Stimulated activated CD8-positive, alpha-beta memory T cell treated with anti-CD3 and anti-CD28 coated beads, Interleukin-7, amount 100 ng/mL, for 24 hours (primary cell): ENCODE results near the gene ANKRD35.
"Not testable (repeated sequence)": the region's sequence is repeated elsewhere in the genome, so short reads cannot be mapped to it uniquely, and the experiment has no call there.

Experiments used
- DNase-seq: peaks from one replicate; pipeline ENCODE4 v3.0.0-alpha.2; 2020; ENCODE audit warnings: low read depth

The ANKRD35 gene

DNA sequence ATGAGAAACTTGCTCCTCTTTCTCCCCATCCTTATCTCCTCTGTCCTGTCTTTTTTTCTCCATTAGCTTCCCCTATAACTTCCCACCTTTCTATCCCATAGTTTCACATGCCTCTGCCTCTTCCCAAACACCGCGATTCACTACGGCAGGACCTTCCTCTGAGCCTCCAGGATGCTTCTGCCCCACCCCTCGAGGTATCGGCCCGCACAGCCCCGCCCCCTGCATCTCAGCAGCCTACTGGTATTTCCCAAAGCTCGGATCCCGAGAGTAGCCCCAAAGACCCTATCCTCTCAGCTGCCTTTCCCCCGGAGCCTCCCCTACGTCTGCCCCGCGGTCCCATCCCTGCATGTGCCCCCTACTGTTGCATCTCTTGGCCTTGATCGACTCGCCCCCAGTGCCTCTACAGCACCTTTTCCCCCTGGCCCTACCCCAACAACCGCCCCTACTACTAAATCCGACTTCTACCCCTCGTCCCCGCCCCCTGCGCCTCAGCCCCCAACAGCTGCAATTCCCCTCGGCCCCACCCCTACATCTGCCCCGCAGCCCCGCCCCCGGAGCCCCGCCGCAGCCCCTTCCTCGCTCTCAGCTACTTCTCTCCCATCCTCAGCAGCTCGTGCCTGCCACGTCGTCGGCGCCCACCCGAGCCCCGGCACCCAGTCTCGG is 27.3 kb downstream of the ANKRD35 start:
- peak; percentile 31 for DNase-seq

GRCh38 chr1:145857170-145857569 is 28.5 kb downstream of the ANKRD35 start:
- no peak for DNase-seq

DNA sequence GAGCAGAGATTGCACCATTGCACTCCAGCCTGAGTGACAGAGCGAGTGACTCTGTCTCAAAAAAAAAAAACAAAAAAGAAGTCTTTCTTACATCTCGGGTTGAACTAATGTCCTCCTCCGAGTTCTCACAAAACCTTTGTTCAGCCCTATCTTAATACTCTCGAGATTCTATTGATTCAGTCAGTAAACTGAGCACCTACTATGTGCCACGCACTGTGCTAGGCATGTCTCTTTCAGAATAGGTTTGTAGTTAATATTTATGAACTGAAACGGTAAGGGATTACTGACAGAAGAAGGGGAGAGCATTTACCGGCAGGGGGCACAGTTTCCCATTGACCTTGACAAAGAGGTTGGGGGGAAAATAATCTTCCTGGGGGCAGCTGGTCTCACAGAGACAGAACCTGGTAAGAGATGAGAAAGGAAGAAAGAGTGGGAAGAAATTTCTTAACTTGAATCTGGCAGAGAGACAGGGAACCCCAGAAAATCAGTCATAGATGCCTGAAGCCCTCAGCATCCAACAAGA is 30.2 kb downstream of the ANKRD35 start:
- DNase-seq, result no peak

DNA sequence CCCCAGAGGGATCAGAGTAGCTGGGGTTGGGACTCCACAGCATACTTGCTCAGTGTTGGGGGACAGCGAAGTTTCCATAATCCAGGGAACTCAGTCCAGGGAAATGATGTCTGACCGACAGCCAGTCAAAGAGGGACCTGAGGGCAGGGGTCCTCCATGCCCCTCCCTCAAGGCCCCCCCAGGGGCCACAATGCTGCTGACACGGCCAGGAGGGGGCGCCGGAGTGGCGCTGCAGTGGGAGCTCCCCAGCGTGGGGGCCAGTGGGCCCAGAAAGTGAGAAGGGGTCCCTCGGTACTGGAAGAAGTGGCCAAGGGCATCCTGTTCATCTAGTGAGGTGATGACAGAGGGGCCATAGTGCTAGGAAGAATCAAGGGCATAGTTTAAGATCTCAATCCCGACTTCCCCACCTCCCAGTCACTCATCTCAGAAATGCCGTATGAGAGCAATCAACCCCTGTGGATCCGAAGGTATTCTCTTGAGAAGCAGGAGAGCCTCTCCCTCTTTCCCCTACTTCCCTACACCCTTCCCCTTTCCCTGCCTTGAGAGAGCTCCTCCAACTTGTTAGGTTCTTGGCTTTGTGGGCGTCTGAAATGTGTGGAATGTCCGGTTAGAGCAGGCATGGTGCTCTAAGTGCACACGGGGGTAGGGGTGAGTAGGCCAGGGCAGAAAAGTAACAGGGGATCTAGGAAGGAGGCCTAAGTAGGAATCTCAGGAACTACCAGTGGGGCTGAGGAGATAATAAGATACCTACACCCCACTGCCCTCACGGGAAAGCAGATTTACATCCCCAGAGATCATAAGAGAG is 36.1 kb downstream of the ANKRD35 start:
- no peak for DNase-seq

DNA sequence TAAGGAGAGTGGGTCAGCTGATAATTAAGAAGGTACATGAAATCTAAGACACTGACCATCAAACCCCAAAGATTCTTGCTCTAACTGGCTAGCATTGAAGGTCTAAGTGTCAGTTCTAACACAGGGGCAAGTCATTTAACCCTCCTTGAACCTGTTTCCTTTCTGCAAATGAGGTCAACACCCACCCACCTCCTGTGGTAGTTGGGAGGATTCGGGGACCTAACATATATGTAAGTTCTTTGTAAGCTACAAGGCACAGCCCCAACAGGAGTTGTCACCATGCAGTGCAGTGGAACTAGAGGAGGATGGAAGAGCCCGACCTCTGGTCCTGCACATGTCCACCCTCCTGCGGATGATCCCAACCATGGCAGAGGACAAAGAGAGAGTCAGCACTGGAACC is 37.8 kb downstream of the ANKRD35 start:
- DNase-seq, result no peak

DNA sequence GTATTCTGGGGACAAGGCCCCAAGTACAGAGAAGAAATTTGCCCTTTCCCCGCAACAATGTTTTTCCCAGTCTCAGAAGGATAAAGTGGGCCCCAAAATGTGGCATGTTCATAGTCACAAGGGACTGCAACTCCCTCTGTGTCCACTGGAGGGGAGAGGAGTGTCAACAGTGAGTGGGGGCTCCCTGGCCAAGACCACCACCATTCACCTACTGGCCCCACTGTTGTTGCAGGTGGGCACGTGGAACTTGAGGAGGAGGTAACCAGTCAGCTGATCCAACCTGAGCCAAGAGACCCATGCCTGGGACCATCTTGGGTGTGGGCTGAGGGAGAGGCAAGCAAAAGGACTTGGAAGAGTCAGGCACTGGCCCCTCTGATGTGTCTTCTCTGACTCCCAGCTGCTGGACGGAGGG is 39.5 kb downstream of the ANKRD35 start:
- no peak for DNase-seq

GRCh38 chr1:145845514-145846161 is 40.0 kb downstream of the ANKRD35 start, which contains the start of gene NUDT17:
Gene NUDT17, plus strand, starts transcription at chr1:145845630. Its CDS starts 11 bp downstream, at chr1:145845641.
- peak; percentile 54 for DNase-seq

DNA sequence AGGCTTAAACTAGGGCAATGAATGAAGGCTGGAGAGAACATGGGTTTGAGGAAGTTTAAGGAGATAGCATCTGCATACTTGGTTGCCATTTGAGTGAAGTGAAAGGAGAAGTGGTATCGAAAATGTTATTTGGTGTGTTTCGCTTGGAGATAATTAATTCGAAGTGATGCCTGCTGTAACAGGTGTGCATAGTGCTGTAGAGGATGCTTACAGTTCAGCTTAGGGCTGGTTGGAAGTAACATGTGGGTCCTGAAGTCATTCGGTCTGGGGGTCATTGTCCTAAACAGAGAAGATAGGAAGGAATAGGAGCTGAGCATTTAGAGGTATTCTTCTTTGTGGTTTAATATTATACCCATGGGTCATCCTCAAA is 40.5 kb downstream of the ANKRD35 start:
- no peak for DNase-seq

DNA sequence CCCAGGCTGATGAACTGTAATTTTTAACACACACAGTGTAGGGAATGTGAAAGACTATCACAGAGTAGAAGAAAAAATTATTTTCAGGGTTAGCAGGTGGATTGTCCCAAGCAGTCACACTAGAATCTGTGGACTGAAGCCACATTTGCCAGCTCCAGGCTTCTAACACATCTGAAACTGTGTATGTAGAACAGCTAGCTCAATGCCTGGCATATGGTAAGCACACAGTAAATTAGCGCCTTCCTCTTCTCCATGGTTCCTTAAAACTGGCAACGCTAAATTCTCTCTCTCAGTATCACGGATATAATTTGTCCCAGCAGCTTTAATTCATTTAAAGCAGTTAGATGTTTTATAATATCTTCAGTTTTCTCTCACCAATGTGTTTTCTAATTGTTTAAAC is 42.6 kb downstream of the ANKRD35 start:
- DNase-seq, result no peak

- no peak for DNase-seq
Measured at GRCh38 chr1:145837656-145838055, 48.0 kb downstream of the ANKRD35 start.

DNA sequence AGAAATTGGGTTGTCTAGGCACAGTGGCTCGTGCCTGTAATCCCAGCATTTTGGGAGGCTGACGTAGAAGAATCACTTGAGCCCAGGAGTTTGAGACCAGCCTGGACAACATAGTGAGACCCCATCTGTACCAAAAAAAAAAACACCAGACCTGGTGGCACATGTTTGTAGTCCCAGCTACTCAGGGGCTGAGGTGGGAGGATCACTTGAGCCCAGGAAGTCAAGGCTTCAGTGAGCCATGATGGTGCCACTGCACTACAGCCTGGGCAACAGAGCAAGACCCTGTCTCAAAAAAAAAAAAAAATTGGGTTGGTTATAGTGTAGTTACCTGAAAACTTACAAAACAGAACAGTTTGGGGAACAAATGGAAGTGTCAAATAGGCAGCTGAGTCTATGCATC is 54.9 kb downstream of the ANKRD35 start:
- DNase-seq, result not testable (repeated sequence)

DNA sequence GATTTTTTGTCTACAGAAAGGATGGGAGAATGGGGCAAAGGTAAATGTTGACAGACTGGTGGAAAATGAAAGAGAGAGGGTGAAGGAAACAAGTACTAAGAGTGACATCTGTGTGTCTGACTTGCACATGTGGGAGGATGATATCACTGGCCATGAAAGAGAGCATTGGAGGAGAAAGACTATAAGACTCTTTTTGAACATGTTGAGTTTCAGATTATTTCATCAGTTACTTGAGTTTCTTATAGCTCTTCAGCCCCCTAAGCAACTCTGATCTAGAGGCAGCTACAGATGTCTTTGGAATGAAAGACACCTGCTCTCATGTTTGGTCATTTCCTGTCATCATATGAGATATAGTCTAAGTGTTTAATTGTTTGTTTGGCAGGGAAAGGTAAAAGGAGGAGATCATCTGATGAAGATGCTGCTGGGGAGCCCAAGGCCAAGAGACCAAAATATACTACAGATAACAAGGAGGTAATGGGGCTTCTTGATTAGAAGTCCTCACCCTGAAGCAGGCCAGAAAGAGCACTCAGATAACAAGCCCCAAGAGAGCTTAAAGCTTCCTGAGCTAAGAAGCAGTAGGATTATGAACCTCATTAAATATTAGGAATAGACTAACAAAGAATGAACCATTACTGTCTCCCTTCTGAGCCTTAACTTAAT is 57.2 kb downstream of the ANKRD35 start:
- DNase-seq, result no peak

- DNase-seq, result no peak
Measured at GRCh38 chr1:145827966-145828365, 57.7 kb downstream of the ANKRD35 start.

DNA sequence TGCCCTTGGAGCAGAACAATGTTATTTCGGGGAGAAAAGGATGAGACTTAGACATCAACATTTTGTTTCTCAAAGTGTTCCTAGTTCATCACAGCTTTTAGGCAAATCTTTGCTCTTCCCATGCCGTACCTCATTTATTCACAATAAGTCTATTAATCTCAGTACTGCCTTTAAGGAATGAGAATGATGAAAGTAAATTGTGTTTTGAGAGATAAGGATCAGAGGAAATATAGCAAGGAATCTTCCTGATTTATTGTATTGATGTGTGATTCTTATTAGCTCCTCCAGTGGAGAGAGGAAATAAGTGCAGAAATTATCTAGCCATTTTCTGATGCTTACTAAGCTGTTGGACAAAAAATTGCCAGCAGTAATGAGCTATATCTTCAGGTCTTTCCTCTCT is 59.6 kb downstream of the ANKRD35 start:
- no peak for DNase-seq

- DNase-seq, result no peak
Measured at GRCh38 chr1:145824499-145824842, 61.2 kb downstream of the ANKRD35 start.

DNA sequence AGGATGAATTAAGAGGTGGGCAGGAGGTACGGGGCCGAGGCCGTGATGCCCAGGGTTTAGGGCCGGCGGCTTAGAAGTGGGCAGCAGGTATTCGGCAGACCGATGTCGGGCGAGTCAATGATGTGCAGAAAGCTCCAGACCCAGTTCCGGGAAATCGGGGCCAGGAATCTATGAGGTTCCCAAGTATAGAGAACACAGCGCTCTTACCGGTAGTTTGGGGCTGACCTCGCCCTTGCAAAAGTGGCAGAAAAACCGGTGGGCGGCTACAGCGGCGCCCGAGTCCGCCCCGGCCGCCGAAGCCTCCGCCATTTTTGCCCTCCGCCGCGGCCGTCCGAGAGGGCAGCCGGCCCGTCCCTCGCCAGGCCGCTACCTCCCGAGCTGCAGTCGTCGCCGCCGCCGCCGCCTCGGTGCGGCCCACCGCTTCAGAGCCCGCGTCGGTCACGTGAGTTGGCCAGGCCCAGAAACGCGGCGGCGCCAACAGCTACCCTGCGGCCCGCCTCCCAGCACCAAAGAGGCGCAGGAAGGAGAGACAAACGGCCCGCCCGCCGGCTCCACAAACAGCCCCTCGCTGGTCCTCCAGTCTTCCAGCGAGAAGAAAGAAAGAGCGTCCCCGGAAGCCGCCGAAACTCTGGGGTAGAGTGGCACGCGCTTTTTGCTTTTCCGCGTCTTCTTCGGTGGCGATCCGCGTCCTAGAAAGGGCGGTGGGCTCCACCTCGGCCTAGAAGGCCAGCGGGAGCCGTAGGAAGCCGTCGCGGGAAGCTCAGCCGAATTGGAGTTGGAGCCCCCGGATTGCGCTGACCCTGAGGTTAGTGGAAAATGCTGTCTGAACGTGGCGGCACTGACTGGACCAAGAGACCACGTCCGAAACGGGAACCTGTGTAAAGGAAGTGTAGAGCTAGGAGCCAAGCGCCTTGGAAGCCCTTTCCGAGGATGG is 61.8 kb downstream of the ANKRD35 start, which contains the start of the genes POLR3C and RNF115:
Gene POLR3C, plus strand, starts transcription at position 636 of the 934 bp plus-strand sequence. CDS start 1,577 bp downstream, outside the sequence.
Gene RNF115, minus strand, starts transcription at position 531 of the 934 bp plus-strand sequence. Its CDS starts 222 bp downstream, at position 309.
- peak; percentile 67 for DNase-seq

GRCh38 chr1:145822779-145823331 is 62.8 kb downstream of the ANKRD35 start:
- DNase-seq, result not testable (repeated sequence)

DNA sequence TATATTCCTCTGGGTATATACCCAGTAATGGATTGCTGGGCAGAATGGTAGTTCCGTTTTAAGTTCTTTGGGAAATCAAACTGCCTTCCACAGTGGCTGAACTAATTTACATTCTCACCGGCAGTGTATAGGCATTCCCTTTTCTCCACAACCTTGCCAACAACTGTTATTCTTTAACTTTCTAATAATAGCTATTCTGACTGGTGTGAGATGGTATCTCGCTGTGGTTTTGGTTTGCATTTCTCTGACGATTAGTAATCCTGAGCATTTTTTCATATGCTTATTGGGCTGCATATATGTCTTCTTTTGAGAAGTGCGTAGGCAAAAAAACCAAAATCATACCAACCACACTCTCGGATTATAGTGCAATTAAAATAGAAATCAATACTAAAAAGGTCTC is 67.6 kb downstream of the ANKRD35 start:
- DNase-seq, result not testable (repeated sequence)
